Vein endothelial cell (primary cell): ENCODE measurements around the gene OTOA. TPM values are rescaled to one million over a fixed set of nuclear protein-coding genes. Genes with fewer than 3 reads are reported as not detected.

Experiments
- small RNA-seq: library from RNA; depleted of rRNA; stranded (forward); fragments of <200 nt; gene quantifications from one replicate; pipeline ENCODE3, GENCODE V24; 2012
- total RNA-seq: library from RNA; depleted of rRNA; stranded (reverse); fragments of >200 nt; gene quantifications from 2 replicates; pipeline ENCODE4 v1.2.3, GENCODE V29; 2012

Gene OTOA
- under 0.01 and 0.29 TPM in 2 replicates for total RNA-seq

GRCh38 chr16:21663889-21664647 is at the start of gene OTOA:
Gene OTOA (plus strand): TSS chr16:21663968. CDS start chr16:21678515, 14,547 bp downstream.

GRCh38 chr16:21652453-21652852 is 11.3 kb upstream of the OTOA start, which contains the start of gene IGSF6:
Gene IGSF6 (minus strand): TSS chr16:21652608. CDS start chr16:21652598, 10 bp downstream.

Small RNA genes lying within 50 kb of the gene (small RNA-seq; reads per million reads assigned to genes)
- gene RNU6-1005P: 1.8 reads per million, percentile 76 among the genes with 10 or more reads in this experiment
- gene RNU6-196P: not detected

Other genes with a start within 250 kb of the OTOA start
- 199 and 211 TPM in 2 replicates for gene METTL9, start 64.4 kb upstream of the OTOA start, total RNA-seq
- not detected in 2 replicates for gene IGSF6, start 11.4 kb upstream of the OTOA start, total RNA-seq
- gene NPIPB4, start 193.8 kb downstream of the OTOA start, total RNA-seq: 34.2 and 72.8 TPM in 2 replicates